Progenitor cell of endocrine pancreas (in vitro differentiated cells): ENCODE data around the gene CYBC1. TPM values are rescaled to one million over a fixed set of nuclear protein-coding genes. Genes with fewer than 3 reads are reported as not detected.

Experiments
- DNase-seq: peaks from one replicate; pipeline ENCODE4 v3.0.0; 2021; ENCODE audit warnings: low spot score; ENCODE audit not compliant: unreplicated experiment
- H3K27ac Mint-ChIP-seq: 2 replicates; pipeline ENCODE4 v1.8.0; 2021; ENCODE audit warnings: mild to moderate bottlenecking, moderate library complexity, mixed read lengths
- H3K27me3 Mint-ChIP-seq: 2 replicates; pipeline ENCODE4 v1.8.0; 2021; ENCODE audit warnings: mixed read lengths
- H3K36me3 Mint-ChIP-seq: 2 replicates; pipeline ENCODE4 v1.8.0; 2022; ENCODE audit warnings: mixed read lengths; ENCODE audit not compliant: insufficient read depth
- H3K4me1 Mint-ChIP-seq: 2 replicates; pipeline ENCODE4 v1.8.0; 2021; ENCODE audit warnings: low read depth, mixed read lengths
- H3K4me3 Mint-ChIP-seq: 2 replicates; pipeline ENCODE4 v1.8.0; 2021; ENCODE audit warnings: low read depth, mild to moderate bottlenecking, moderate library complexity, mixed read lengths
- H3K9me3 Mint-ChIP-seq: 2 replicates; pipeline ENCODE4 v1.8.0; 2021; ENCODE audit warnings: low read depth, mixed read lengths
- total RNA-seq: library from RNA; stranded (reverse); gene quantifications from 2 replicates; pipeline ENCODE4 v1.2.1, GENCODE V29; 2021
- TF ChIP-seq, protein P1 (sequence below): fragments of 200-600 bp; sonication (generic); IDR thresholded peaks from one replicate; pipeline ENCODE4 v1.5.0; 2021; ENCODE audit warnings: antibody characterized with exemption, mild to moderate bottlenecking; ENCODE audit not compliant: unreplicated experiment

CYBC1 gene
- total RNA-seq, 1 donor from 2014 or later = 117 TPM

DNA sequence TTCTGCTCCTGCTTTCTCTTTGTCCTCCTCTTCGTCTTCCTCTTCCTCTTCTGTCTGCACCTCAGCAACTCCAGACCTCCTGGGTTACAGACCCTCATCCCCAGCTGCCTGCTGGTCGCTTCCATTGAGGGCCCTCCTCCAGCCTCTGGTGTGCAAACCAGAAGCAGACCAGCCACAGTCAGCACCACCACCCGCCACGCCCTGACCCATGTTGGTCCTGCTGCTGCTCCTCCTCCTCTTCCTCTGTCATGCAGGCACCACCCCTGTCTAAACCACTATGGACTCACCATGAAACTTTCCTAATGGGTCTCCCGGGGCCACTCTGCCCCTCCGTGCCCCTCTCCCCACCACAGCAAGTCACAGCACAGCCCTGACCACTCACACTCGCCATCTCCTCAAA is 20.7 kb downstream of the CYBC1 start:
- no peak overlapping the region for H3K27ac Mint-ChIP-seq

DNA sequence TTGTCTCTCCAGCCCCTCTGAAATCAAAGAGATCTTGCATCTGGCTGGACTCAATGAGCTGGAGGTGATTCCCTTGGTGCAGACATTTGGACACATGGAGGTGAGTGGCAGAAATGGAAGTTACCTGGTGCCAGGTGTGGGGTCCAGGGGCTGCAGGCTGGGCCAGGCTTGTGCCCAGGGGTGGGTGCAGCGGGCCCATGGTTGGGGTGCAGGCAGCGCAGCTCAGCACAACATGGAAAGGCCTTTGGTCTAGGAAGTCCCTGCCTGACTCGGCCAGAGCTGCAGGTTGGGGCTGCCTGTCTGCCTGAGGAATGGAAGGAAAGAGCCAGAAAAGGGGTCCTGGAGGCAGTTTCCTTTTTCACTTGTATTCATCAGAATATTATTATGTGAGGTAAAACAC is 22.0 kb downstream of the CYBC1 start:
- H3K27me3 Mint-ChIP-seq = no peaks in the 10 kb centered on the region
- no peak overlapping the region for H3K27ac Mint-ChIP-seq
- H3K4me1 Mint-ChIP-seq = peaks cover 7% of the 10 kb centered on the region

More for the DNA sequence above, 20.7 kb downstream of the CYBC1 start:
- no peaks in the 10 kb centered on the region for H3K27me3 Mint-ChIP-seq
- H3K4me3 Mint-ChIP-seq = no peak overlapping the region
- TF ChIP-seq, protein P1, sequence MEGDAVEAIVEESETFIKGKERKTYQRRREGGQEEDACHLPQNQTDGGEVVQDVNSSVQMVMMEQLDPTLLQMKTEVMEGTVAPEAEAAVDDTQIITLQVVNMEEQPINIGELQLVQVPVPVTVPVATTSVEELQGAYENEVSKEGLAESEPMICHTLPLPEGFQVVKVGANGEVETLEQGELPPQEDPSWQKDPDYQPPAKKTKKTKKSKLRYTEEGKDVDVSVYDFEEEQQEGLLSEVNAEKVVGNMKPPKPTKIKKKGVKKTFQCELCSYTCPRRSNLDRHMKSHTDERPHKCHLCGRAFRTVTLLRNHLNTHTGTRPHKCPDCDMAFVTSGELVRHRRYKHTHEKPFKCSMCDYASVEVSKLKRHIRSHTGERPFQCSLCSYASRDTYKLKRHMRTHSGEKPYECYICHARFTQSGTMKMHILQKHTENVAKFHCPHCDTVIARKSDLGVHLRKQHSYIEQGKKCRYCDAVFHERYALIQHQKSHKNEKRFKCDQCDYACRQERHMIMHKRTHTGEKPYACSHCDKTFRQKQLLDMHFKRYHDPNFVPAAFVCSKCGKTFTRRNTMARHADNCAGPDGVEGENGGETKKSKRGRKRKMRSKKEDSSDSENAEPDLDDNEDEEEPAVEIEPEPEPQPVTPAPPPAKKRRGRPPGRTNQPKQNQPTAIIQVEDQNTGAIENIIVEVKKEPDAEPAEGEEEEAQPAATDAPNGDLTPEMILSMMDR = no peak
- peaks cover 5% of the 10 kb centered on the region for H3K4me1 Mint-ChIP-seq
- no peaks in the 10 kb centered on the region for H3K9me3 Mint-ChIP-seq
- peaks cover 1% of the 10 kb centered on the region for H3K36me3 Mint-ChIP-seq
- DNase-seq = no peak

DNA sequence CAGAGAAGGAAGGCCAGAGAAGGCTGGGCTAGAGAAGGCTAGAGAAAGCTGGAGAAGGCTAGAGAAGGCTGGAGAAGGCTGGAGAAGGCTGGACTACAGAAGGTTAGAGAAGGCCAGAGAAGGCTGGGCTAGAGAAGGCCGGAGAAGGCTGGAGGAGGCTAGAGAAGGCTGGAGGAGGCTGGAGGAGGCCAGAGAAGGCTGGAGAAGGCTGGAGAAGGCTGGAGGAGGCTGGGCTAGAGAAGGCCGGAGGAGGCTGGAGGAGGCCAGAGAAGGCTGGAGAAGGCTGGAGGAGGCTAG is 25.7 kb downstream of the CYBC1 start:
- peak overlapping the region; percentile 80 for H3K27ac Mint-ChIP-seq

More for the DNA sequence above, 22.0 kb downstream of the CYBC1 start:
- DNase-seq = no peak
- Mint-ChIP-seq H3K9me3 (no peaks in the 10 kb centered on the region), H3K4me3 (no peak overlapping the region), H3K36me3 (peaks cover 5% of the 10 kb centered on the region)
- TF ChIP-seq, protein P1 = no peak

DNA sequence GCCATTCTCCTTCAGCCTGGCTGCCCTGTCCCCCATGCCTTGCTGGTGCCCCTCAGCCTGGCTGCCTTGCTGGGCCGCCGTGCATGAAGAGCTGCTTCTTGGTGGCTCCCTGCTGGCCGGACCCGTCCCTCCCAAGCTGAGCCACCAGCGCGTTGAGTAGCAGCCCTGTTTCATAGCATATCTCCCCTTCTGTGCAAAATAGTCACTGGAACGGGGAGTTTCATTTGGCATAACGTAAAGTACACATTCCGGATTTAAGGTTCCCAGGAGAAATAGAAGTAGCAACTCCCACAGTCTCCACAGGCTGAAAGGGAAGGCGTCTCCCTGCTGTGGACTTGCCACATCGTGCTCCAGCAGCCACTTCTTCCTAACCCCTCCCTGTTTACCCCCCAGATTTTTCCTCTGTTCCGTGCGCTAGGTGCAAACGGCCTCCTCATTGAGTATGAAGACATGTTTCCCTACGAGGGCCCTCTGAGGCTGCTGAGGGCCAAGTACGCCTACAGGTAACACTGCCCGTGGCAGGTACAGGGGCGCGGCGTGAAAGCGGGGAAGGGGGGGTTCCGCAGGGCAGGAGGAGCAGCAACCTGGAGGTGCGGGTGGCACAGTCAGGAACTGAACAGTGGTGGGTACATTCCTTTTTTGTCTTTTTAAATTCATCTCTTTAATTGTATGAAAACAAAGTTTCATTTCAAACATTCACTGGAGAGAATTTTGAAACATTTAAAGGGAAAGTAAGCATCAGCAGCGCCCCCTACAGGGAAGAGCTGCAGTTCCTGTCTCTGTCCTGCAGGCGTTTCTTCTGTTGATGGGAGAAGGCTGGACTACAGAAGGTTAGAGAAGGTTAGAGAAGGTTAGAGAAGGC is 26.3 kb downstream of the CYBC1 start:
- Mint-ChIP-seq H3K9me3 (peaks cover 7% of the 10 kb centered on the region), H3K27me3 (no peaks in the 10 kb centered on the region), H3K36me3 (peaks cover 27% of the 10 kb centered on the region), H3K27ac (peak overlapping the region; percentile 80), H3K4me3 (no peak overlapping the region), H3K4me1 (peaks cover 7% of the 10 kb centered on the region)
- DNase-seq = no peak
- TF ChIP-seq, protein P1 = peak; percentile 60

More for the DNA sequence above, 25.7 kb downstream of the CYBC1 start:
- TF ChIP-seq, protein P1 = no peak
- Mint-ChIP-seq H3K36me3 (peaks cover 26% of the 10 kb centered on the region), H3K4me3 (no peak overlapping the region), H3K4me1 (peaks cover 7% of the 10 kb centered on the region), H3K9me3 (peaks cover 7% of the 10 kb centered on the region), H3K27me3 (no peaks in the 10 kb centered on the region)
- DNase-seq = no peak

DNA sequence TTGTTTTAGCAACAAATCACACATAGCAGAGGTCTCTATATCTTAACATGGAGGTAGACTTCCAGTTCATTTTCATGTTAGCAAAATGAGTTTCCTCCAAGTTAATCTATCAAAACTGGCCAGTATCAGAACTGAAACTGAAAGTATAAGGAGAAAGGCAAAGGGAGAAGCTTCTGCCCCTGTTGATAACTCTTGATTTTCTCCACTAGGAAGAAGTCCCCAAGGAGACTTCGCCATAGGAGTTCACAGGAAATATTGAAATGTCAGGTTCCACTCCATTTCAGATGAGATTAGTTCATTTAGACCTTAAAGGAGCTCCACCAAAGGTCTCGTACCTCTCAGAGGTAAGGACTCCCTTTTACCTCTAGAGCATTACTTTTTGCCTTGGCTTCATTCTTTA is 31.0 kb downstream of the CYBC1 start:
- Mint-ChIP-seq H3K27me3 (no peaks in the 10 kb centered on the region), H3K27ac (no peak overlapping the region), H3K9me3 (peaks cover 7% of the 10 kb centered on the region), H3K4me1 (peaks cover 3% of the 10 kb centered on the region), H3K4me3 (peak overlapping the region; percentile 78), H3K36me3 (peaks cover 27% of the 10 kb centered on the region)
- no peak for DNase-seq
- TF ChIP-seq, protein P1 = no peak
